IMR-90 (cell line): ENCODE data around the gene PCDH11Y. TPM values are rescaled to one million over a fixed set of nuclear protein-coding genes. Genes with fewer than 3 reads are reported as not detected.
A peak's percentile ranks its signal among the peaks of the same experiment; 100 is the strongest.
"Not testable (repeated sequence)": the region's sequence is repeated elsewhere in the genome, so short reads cannot be mapped to it uniquely, and the experiment has no call there.

Experiments
- ATAC-seq: fragments of 200-7000 bp; cut with Tn5 transposase; 2 replicates; pipeline ENCODE4 v1.9.1; 2020; ENCODE audit warnings: low read depth, mild to moderate bottlenecking, moderate library complexity
- BruUV-seq: library from RNA; stranded (reverse); fragments of 400-500 nt; replicated peaks from 2 replicates; lab custom pipeline; 2021; lab: Mats Ljungman, UMichigan
- CTCF ChIA-PET: fragments of 300-600 bp; formaldehyde crosslinking; extraction: SDS; loops from one replicate; lab custom pipeline; 2021; ENCODE audit warnings: antibody characterized with exemption; lab: Yijun Ruan, JAX
- POLR2A ChIA-PET: fragments of 300-600 bp; sonication (Branson Sonifier 250); formaldehyde crosslinking; loops from one replicate; lab custom pipeline; 2022; ENCODE audit warnings: antibody characterized with exemption; ENCODE audit not compliant: unreplicated experiment; lab: Charles Lee
- DNase-seq: peaks from one replicate; pipeline ENCODE4 v3.0.0; 2013
- H2AFZ ChIP-seq: replicated peaks from 2 replicates; pipeline ENCODE3; 2013; ENCODE audit warnings: low read length, mild to moderate bottlenecking; ENCODE audit not compliant: poor library complexity
- H2AK5ac ChIP-seq: 2 replicates; pipeline ENCODE4 v1.6.1; 2013; ENCODE audit warnings: low read depth, low read length, inconsistent platforms
- H2AK9ac ChIP-seq: replicated peaks from 2 replicates; pipeline ENCODE3; 2013; ENCODE audit warnings: mild to moderate bottlenecking, low read depth, low read length, moderate library complexity; ENCODE audit not compliant: poor library complexity
- H2BK120ac ChIP-seq: 2 replicates; pipeline ENCODE4 v1.6.1; 2013; ENCODE audit warnings: low read depth, low read length, inconsistent platforms
- H2BK15ac ChIP-seq: 3 replicates; pipeline ENCODE4 v1.6.1; 2013; ENCODE audit warnings: low read depth, low read length, inconsistent platforms
- H2BK20ac ChIP-seq: 2 replicates; pipeline ENCODE4 v1.6.1; 2013; ENCODE audit warnings: low read depth, mild to moderate bottlenecking, inconsistent platforms, low read length, moderate library complexity
- H2BK5ac ChIP-seq: 2 replicates; pipeline ENCODE4 v1.6.1; 2013; ENCODE audit warnings: mild to moderate bottlenecking, low read depth, low read length, inconsistent platforms; ENCODE audit not compliant: poor library complexity, severe bottlenecking
- H3K14ac ChIP-seq: replicated peaks from 2 replicates; pipeline ENCODE4 v1.6.1; 2013; ENCODE audit warnings: low read depth, low read length, inconsistent platforms
- H3K18ac ChIP-seq: 2 replicates; pipeline ENCODE4 v1.6.1; 2013; ENCODE audit warnings: low read depth, low read length, control low read depth
- H3K23ac ChIP-seq: 2 replicates; pipeline ENCODE4 v1.6.1; 2013; ENCODE audit warnings: low read depth, low read length, inconsistent platforms
- H3K27ac ChIP-seq: 2 replicates; pipeline ENCODE4 v1.5.1; 2013; ENCODE audit warnings: mild to moderate bottlenecking, control low read depth, low read length; ENCODE audit not compliant: insufficient read depth
- H3K27me3 ChIP-seq: 2 replicates; pipeline ENCODE4 v1.6.1; 2013; ENCODE audit warnings: low read length; ENCODE audit not compliant: control insufficient read depth, insufficient read depth
- H3K36me3 ChIP-seq: 2 replicates; pipeline ENCODE4 v1.6.1; 2013; ENCODE audit warnings: low read length, mixed read lengths; ENCODE audit not compliant: control insufficient read depth, insufficient read depth
- H3K4ac ChIP-seq: 2 replicates; pipeline ENCODE4 v1.6.1; 2013; ENCODE audit warnings: low read depth, low read length, inconsistent platforms
- H3K4me1 ChIP-seq: 2 replicates; pipeline ENCODE4 v1.6.1; 2013; ENCODE audit warnings: low read length, mixed read lengths; ENCODE audit not compliant: control insufficient read depth, insufficient read depth
- H3K4me2 ChIP-seq: 2 replicates; pipeline ENCODE4 v1.6.1; 2013; ENCODE audit warnings: low read depth, mild to moderate bottlenecking, control low read depth, low read length, moderate library complexity
- H3K4me3 ChIP-seq: 2 replicates; pipeline ENCODE4 v1.5.1; 2013; ENCODE audit warnings: low read depth, mild to moderate bottlenecking, control low read depth, low read length, moderate library complexity; ENCODE audit not compliant: insufficient read depth
- H3K56ac ChIP-seq: 2 replicates; pipeline ENCODE4 v1.6.1; 2013; ENCODE audit warnings: low read length, inconsistent platforms; ENCODE audit not compliant: insufficient read depth; ENCODE audit errors: extremely low read depth
- H3K79me1 ChIP-seq, 2 experiments: 2 replicates each; pipeline ENCODE4 v1.6.1; 2013; ENCODE audit warnings: low read length in 2 of 2, inconsistent platforms in 1 of 2, low read depth in 1 of 2
- H3K9ac ChIP-seq: 2 replicates; pipeline ENCODE4 v1.6.1; 2013; ENCODE audit warnings: low read depth, low read length, control low read depth
- H3K9me1 ChIP-seq: 2 replicates; pipeline ENCODE4 v1.6.1; 2013; ENCODE audit warnings: low read length, inconsistent platforms; ENCODE audit not compliant: insufficient read depth
- H3K9me3 ChIP-seq: 2 replicates; pipeline ENCODE4 v1.6.1; 2013; ENCODE audit warnings: low read length; ENCODE audit not compliant: control insufficient read depth, insufficient read depth
- H4K20me1 ChIP-seq: 2 replicates; pipeline ENCODE4 v1.6.1; 2013; ENCODE audit warnings: low read length, inconsistent platforms; ENCODE audit not compliant: insufficient read depth
- H4K5ac ChIP-seq: 2 replicates; pipeline ENCODE4 v1.6.1; 2013; ENCODE audit warnings: mild to moderate bottlenecking, low read depth, low read length, control low read depth
- H4K8ac ChIP-seq, 2 experiments: 2 replicates each; pipeline ENCODE4 v1.6.1; 2013; ENCODE audit warnings: low read depth in 2 of 2, low read length in 2 of 2, control low read depth in 1 of 2, inconsistent platforms in 1 of 2
- H4K91ac ChIP-seq: 2 replicates; pipeline ENCODE4 v1.6.1; 2013; ENCODE audit warnings: low read depth, low read length, inconsistent platforms; ENCODE audit not compliant: insufficient read depth
- WGBS, 2 experiments: methylation state at CpG; one replicate each; pipeline versions ENCODE4 v1.1.5 to v1.1.7; 2013; ENCODE audit warnings: missing lambda C conversion rate in 2 of 2; ENCODE audit not compliant: insufficient read length in 1 of 2; ENCODE audit errors: extremely low coverage in 2 of 2; 5-methylcytosine and 5-hydroxymethylcytosine counted together
- dilution Hi-C: fragments of 300-500 bp; cut with HindIII; formaldehyde crosslinking; loops from one replicate; pipeline ENCODE4 v1.14.3; 2018; ENCODE audit warnings: low sequenced_read_pairs; ENCODE audit not compliant: unreplicated experiment
- in situ Hi-C: fragments of 300-500 bp; cut with MboI; formaldehyde crosslinking; loops from 3 replicates; pipeline ENCODE4 v1.14.3; 2019; ENCODE audit warnings: low sequenced_read_pairs, inconsistent platforms, mixed read lengths
- intact Hi-C: fragments of 100-400 bp; cut with micrococcal nuclease; formaldehyde crosslinking; loops from 2 replicates; pipeline ENCODE4 v1.10.0; 2022
- polyA plus RNA-seq, 3 experiments: library from polyadenylated mRNA; depleted of rRNA; stranded (reverse); fragments of >200 nt; gene quantifications; 2 replicates each; pipeline ENCODE4 v1.2.3, GENCODE V29; 2012; ENCODE audit warnings: low replicate concordance in 1 of 3
- total RNA-seq: library from RNA; depleted of rRNA; stranded (reverse); fragments of >200 nt; gene quantifications from 2 replicates; pipeline ENCODE4 v1.2.3, GENCODE V29; 2012

Gene PCDH11Y
- total and polyA plus RNA-seq, 2 of the 4 experiments (the other 2 are of a cell fraction): not detected

DNA sequence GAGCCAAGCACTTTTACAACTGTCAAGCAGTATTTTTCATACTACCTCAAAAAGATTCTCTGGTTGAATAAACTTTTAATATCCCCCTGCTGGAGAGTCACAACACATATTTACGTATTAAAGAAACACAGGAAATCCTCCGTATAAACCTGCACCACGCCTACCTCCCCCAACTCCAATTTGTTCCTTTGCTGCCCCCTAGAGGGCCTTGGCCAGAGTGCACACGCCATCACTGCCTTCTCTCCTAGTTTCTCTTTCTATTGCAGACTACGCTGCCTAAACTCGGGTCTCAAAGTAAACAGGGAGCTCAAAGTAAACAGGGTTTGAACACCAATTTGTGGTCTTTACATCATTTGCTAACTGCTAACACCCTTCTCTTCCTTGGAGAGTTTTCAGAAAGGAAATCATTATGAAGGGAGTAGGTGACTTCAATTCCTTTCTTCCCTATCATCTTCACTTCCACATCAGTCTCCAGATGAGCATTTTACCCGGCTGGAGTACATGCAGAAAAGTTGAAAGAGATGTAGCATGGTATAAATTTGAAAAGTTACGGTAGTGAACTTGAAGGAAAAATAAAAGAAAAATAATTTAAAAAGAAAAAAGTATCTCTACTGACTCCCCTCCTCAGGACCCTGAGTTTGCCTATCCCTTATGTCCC, 8.2 kb upstream of the PCDH11Y start:
- H3K4me3 ChIP-seq, H2AK9ac ChIP-seq, H3K27ac ChIP-seq, H3K9me1 ChIP-seq, H4K8ac ChIP-seq, H3K79me1 ChIP-seq, H2BK20ac ChIP-seq, H4K91ac ChIP-seq, H2AFZ ChIP-seq, H3K27me3 ChIP-seq, H3K4ac ChIP-seq, POLR2A ChIA-PET, BruUV-seq, DNase-seq, H3K4me1 ChIP-seq, H3K36me3 ChIP-seq, H2AK5ac ChIP-seq, H2BK15ac ChIP-seq, H3K14ac ChIP-seq, H3K18ac ChIP-seq, dilution Hi-C loops, CTCF ChIA-PET, H3K56ac ChIP-seq, H2BK5ac ChIP-seq, H4K5ac ChIP-seq, H3K23ac ChIP-seq, intact Hi-C loops, H3K9ac ChIP-seq, H3K9me3 ChIP-seq, H4K20me1 ChIP-seq, H3K4me2 ChIP-seq, in situ Hi-C loops, H2BK120ac ChIP-seq: not testable (repeated sequence)
- no CpG with 5 or more reads among the region's 8 CpGs for WGBS, 2 experiments
- peak; percentile 66; the same call in 1 of the 2 replicates for ATAC-seq

DNA sequence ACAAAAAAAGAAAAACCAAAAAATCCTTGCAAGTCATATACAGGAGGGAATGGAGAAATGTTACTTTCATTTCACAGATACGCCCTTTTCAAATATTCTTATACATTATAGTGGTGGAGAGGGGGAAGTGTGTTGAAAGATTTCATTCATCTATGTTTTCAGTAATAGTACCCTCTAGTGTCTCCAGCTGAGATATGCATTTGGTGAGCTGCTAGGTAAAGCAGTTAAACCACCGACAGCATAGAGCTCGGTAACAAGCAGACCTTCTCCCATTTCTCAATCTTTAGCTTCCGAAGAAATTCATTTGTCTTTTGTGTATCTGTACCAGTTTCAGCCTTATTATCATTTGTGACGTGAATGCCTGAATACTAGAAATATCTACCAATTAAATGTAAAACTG, 5.2 kb upstream of the PCDH11Y start:
- dilution Hi-C loops, H3K23ac ChIP-seq, H3K4me3 ChIP-seq, H3K27me3 ChIP-seq, H3K56ac ChIP-seq, H2AFZ ChIP-seq, H2BK120ac ChIP-seq, H3K36me3 ChIP-seq, H2AK9ac ChIP-seq, H4K20me1 ChIP-seq, H2BK15ac ChIP-seq, H3K9me1 ChIP-seq, H3K27ac ChIP-seq, H3K4me1 ChIP-seq, H3K79me1 ChIP-seq, ATAC-seq, H4K8ac ChIP-seq, H3K9me3 ChIP-seq, H3K4me2 ChIP-seq, H2AK5ac ChIP-seq, H3K9ac ChIP-seq, DNase-seq, H3K14ac ChIP-seq, CTCF ChIA-PET, H3K18ac ChIP-seq, POLR2A ChIA-PET, H3K4ac ChIP-seq, H2BK5ac ChIP-seq, BruUV-seq, intact Hi-C loops, H2BK20ac ChIP-seq, in situ Hi-C loops, H4K91ac ChIP-seq, H4K5ac ChIP-seq: not testable (repeated sequence)
- WGBS, 2 experiments: no CpG with 5 or more reads among the region's 5 CpGs
